NB4 (cell line): ENCODE data around the gene DENND1A.

Experiments
- DNase-seq: peaks from one replicate; pipeline ENCODE4 v3.0.0; 2010; ENCODE audit warnings: low read depth
- H3K4me3 ChIP-seq: one replicate; pipeline ENCODE4 v1.5.1; 2011; ENCODE audit warnings: mild to moderate bottlenecking, low read depth, low read length, moderate library complexity
- MYC ChIP-seq: IDR thresholded peaks from 2 replicates; pipeline ENCODE4 v1.6.1; 2011; ENCODE audit warnings: low read depth, low read length
- POLR2A ChIP-seq: IDR thresholded peaks from 2 replicates; pipeline ENCODE4 v1.6.1; 2011; ENCODE audit warnings: mild to moderate bottlenecking; ENCODE audit not compliant: insufficient read length; ENCODE audit errors: extremely low read depth
- TF ChIP-seq, protein P1 (sequence below): IDR thresholded peaks from 2 replicates; pipeline ENCODE4 v1.6.1; 2011; ENCODE audit warnings: low read depth, low read length
- TF ChIP-seq, protein P2 (sequence below): IDR thresholded peaks from one replicate; pipeline ENCODE4 v1.5.1; 2012; ENCODE audit warnings: low read depth, low read length

DENND1A gene

DNA sequence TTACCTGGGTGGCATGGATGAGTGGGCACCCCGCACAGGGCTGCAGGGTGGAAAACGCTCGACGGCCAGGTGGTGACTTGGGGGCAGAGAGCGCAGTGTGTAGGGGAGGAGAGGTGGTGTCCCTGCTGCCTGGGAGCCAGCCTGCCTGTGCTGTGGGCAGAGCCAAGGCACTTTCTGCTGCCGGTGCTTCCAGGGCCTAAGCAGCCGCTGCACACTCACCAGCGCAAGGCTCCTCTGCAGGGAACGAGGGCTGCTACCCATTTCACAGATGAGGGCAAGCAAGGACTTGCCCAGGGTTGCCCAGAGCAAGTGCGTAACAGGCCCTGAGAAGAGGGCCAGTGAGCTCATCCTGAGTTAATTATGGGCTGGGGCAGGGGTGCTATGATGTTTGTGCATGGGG lies 511.4 kb downstream of the DENND1A start:
- TF ChIP-seq MYC (no peak), POLR2A (no peak)
- TF ChIP-seq, protein P1, sequence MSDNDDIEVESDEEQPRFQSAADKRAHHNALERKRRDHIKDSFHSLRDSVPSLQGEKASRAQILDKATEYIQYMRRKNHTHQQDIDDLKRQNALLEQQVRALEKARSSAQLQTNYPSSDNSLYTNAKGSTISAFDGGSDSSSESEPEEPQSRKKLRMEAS: no peak
- TF ChIP-seq, protein P2, sequence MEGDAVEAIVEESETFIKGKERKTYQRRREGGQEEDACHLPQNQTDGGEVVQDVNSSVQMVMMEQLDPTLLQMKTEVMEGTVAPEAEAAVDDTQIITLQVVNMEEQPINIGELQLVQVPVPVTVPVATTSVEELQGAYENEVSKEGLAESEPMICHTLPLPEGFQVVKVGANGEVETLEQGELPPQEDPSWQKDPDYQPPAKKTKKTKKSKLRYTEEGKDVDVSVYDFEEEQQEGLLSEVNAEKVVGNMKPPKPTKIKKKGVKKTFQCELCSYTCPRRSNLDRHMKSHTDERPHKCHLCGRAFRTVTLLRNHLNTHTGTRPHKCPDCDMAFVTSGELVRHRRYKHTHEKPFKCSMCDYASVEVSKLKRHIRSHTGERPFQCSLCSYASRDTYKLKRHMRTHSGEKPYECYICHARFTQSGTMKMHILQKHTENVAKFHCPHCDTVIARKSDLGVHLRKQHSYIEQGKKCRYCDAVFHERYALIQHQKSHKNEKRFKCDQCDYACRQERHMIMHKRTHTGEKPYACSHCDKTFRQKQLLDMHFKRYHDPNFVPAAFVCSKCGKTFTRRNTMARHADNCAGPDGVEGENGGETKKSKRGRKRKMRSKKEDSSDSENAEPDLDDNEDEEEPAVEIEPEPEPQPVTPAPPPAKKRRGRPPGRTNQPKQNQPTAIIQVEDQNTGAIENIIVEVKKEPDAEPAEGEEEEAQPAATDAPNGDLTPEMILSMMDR: no peak
- no peak overlapping the region for H3K4me3 ChIP-seq
- no peak for DNase-seq

DNA sequence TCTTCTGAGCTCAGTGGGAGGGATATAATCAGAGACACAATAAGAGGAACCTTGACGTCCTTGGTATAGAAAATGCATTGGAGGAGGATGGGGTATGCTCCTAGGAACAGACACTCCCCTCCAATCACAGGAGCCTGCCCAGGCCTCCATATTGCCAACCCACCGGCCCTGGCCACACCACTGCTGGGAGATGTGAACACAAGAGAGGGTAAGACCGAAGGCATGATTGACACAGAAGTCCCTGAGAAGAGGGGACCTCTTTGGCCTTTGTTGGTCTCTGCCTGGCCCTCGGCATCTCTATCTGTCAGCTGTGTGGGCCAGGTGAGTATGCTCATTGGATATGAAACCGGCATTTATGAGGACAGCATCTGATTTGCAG lies 511.9 kb downstream of the DENND1A start:
- TF ChIP-seq, protein P2: no peak
- TF ChIP-seq POLR2A: no peak
- TF ChIP-seq, protein P1: no peak
- TF ChIP-seq MYC: no peak
- no peak for DNase-seq
- H3K4me3 ChIP-seq: no peak overlapping the region

DNA sequence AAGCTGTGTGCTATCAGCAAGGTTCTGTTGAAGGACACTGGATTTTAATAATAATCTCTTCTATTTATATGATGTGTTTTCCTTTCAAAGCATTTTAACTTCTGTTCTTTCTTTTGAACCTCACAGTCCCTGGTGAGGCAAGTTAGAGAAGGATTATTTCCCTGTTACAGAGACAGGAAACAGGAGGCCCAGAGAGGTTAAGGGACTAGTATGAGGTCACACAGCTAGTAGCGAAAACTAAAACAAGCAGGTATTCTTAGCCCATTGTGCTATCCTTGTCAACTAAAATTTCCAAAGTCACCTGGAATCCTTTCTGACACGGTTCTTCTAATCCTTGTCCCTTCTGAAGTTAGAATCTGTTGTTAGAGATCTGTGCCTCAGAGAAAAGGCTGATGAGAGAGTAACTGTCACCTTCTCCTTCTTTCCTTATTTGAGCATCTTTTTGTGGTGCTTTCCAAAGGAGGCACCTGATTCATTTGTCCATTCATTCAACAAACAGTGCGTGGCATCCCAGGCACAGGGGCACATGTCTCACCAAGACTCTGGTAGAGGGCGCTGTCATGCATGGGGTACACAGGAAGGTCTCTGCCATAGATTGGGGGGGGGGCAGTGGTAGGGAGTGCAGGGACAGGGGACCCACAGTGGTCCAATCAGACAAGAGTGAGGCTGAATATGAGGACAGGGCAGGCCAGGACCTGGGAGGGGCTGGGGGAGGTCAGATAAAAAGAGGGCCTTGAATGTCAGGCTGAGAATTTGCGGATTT lies 512.5 kb downstream of the DENND1A start:
- DNase-seq: no peak
- TF ChIP-seq, protein P1: no peak
- TF ChIP-seq MYC (no peak), POLR2A (no peak)
- TF ChIP-seq, protein P2: no peak
- no peak overlapping the region for H3K4me3 ChIP-seq

DNA sequence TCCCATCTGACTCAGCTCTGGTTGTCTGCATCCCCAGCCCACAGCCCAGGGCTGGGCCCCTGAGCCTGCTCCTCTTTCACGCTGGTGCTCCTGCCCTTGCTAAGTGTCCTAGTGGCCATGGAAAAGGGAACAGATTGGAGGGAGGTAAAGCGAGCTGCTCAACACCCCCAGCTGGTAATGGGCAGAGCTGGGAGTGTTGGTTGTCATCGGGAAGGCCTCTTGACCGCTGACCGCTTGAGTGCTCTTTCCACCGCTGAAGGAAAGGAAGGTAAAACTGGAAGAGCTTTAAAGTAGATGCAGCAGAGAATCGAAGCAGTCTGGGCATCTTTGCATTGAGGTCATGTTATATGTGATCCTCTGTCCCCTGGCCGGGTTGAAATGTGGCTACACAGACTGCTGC lies 513.8 kb downstream of the DENND1A start:
- no peak for DNase-seq
- no peak overlapping the region for H3K4me3 ChIP-seq
- TF ChIP-seq POLR2A (no peak), MYC (no peak)
- TF ChIP-seq, protein P2: no peak
- TF ChIP-seq, protein P1: no peak

DNA sequence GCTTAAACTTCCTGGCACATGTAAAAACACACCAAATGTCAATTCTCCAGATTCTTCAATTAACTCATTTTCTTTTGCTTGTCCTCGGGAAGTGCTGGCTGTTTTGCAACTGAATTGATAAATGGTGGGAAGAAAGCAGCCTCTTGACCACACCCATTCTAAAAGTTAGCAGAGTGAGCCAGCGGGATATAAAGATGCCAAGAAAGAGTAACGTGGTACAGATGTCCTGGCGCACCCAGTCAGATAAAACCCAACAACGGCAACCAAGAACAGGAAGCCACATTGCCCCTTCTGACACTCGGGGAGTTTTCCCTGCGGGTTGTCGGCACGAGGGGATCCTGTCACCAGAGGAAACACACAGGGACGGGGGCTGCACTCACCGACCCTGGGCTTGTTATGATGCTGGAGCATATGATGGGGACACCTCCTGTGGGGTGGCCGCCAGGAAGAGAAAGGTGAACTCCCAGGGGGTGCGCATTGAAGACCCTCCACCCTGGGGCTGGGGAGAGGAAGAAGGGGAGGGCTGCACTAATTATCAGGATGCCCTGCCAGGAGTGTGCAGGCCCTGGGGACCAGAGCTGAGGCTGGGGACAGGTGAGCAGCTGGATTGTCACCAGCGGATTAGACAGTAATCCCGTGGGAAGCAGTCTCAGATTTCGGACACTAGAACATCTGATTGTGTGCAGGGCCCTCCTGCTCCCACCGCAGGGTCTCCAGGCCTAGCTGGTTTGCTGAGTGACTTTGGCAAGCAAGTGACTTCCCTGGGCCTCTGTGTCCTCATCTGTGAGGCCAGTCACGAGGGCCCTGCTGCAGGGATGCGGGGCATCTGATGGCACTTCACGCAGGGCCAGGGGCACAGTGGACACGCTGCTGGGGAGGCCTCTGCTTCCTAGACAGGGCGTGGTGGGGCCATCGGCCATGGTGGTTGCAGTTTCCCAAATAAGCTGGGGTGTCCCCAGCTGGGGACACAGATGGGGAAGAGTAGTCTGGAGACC lies 514.7 kb downstream of the DENND1A start:
- no peak for DNase-seq
- no peak overlapping the region for H3K4me3 ChIP-seq
- TF ChIP-seq, protein P2: no peak
- TF ChIP-seq, protein P1: no peak
- TF ChIP-seq MYC (no peak), POLR2A (no peak)
